SKM-1 (cell line): ENCODE data around the gene UBA3.

Source experiments
- DNase-seq: peaks from one replicate; lab custom pipeline; 2025; ENCODE audit not compliant: unreplicated experiment; lab: John Stamatoyannopoulos, UW

UBA3 gene

DNA sequence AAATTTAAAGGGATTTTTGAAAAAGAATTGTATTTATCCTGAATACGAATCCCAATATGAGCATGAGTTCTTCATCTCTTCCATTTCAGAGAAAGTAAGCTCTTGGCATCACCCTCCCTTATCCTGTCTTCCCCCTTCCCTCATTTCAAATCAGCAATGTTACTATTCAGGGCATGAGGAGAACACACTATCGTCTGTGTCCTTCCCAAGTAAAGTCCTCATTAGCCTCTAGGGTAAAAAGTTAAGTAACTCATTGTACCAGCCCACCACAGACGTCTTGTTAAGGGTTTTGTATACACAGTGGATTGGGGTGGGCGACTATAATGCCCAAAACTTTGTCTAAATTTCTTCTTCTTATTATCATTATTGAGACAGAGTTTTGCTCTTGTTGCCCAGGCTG lies 19.4 kb upstream of the UBA3 start:
- no peak for DNase-seq

DNA sequence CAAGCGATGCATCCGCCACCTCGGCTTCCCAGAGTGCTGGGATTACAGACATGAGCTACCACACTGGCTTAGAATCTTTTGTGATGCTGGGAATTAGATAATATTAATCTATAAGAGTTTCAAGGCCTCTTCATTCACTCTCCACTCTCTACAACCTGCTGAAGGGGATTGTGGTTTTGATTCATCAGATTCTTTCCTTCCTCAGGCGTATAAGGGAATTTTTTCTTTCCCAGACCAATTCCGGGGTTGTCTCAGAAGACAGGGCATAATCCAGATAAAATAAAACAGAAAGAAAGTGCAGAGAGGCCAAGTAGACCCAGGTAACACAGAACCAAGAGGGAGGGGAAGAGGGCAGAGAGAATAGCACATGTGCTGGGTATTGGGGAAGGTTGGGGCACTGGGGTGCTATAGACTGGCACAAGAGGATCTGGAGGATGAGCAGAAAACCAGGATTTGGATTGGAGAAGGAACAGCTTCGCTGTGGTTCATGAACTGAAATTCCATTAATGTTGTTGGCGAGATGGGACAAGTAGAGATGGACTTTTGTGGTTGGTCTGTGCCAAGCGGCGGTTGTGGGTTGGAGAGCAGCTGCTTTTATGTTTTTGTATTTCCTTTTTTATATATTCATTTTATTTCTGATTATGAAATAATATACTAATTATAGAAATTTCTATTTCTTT lies 17.4 kb upstream of the UBA3 start:
- DNase-seq: no peak

DNA sequence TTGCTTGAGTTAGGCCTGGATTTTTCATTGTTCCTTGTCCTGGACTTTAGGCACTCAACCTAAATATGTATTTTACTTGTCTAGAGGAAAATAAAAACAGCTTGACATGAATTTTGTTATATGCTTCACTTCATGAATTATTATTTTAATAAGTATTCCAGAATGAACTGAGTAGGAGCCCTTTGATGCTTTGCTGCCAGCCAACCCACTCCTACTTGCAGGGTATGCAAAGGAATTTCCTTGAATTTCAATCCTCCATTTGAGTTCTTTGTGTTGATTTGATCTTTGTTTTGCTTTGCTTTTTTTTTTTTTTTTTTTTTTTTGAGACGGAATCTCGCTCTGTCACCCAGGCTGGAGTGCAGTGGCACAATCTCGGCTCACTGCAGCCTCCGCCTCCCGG lies 16.1 kb upstream of the UBA3 start:
- no peak for DNase-seq

DNA sequence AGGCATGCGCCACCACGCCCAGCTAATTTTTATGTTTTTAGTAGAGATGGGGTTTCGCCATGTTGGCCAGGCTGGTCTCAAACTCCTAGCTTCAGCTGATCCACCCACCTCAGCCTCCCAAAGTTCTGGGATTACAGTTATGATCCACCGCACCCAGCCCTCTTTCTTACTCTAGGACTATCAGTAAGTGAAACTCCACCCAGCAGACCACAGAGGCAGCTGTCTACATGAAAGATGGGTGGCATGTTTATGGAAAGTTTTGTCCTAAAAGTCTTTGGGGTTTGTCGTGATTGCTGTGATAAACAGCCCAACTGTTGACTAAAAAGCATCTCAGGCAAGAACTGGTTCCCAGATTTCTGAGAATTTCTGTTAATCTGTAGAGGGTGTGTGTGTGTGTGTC lies 15.5 kb upstream of the UBA3 start:
- no peak for DNase-seq

DNA sequence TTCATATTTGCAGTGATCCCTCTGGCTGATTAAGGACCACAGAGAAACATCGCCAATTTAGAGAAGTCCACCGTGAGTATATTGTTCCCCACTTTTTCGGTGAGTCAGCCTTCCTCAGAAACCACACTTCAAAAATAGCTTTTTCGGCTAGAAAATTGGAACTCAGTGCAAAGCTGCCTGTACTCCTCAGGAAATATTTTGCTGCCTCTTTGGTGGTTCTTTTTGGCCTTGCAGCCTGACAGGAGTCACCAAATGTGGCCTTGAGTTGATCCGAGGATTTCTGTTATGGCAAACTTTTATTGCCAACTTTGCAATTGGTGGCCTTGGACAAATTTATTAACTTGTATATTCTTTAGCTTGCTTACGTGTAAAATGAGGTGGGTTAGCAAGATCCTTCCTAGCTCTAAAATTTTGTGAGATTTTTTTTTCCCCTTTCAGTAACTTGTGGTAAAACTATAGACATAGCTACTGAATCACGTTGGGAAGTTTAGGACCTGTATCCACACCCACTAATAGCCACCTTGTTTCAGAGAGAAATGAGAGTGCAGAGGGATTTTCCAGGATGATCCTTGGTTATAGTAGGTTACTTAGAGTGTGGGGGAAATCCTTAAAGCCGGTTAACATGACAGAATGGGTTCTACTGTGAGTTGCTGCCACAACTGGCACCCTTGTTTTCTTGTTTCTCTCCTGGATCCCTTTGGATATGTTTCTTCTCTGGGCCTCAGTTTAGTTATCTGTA lies 14.5 kb upstream of the UBA3 start:
- DNase-seq: peak; percentile 67

DNA sequence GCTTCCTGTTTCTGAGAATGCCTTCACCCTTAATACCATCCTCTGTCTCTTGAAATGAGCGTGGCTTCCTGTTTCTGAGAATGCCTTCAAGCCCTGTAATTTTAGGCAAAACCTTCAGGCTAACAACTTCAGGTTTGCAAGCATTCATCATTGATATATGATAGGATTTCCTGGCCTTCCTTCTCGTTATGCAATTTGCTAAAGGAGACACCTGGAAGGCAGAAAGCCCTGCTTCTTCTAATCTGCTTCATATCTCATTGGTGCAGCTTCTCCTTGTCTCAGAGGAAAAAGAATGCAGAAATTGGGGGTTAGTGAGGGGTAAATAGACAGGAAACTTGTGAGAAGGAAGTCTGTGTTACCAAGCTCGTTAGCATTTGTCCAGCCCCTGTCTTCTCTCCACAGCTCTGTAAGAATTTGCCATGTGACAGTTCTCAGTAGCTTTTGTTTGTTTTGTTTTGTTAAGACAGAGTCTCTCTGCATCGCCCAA lies 11.9 kb upstream of the UBA3 start:
- DNase-seq: peak; percentile 78

DNA sequence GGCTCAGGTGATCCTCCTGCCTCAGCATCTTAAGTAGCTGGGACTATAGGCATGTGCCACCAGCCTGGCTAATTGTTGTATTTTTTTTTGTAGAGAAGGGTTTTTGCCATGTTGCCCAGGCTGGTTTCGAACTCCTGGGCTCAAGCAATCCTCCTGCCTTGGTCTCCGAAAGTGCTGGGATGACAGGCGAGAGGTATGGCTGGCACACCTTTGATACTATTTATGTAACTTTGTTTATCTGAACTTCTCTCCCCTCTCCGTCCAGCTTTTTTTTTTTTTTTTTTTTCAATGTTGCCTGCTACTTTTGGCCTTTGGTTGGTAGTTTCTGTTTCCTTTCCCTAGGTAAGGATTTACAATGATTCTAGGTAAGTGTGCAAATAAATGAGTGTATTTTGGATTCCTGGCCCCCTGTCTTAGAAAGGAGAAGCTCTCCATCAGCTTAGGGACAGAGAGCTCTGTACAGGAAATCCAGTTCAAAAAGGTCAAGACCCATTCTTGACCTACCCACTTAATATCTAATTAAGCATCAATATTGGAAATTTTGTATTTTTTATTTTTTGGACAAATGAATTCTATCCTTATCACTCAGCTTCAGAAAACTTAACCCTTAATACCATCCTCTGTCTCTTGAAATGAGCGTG lies 11.3 kb upstream of the UBA3 start:
- no peak for DNase-seq

DNA sequence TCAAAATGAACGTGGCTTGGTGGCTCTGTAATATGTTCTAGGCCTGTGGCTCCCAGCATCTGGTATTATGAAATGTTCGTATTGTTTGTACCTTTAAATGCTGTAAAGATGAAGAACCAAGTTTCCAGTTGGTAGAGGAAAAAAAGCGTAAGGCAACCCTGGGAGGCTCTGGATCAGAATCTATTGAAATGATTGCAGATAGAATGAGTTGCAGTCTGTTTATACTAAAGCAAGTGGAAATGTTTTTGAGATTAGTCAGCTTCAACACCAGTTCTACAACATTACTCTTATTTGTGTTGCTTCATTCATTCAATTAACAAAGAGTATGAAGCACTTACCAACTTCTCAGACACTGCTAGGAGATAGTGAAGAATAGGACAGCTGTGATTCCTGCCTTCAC lies 9.9 kb upstream of the UBA3 start:
- DNase-seq: no peak

DNA sequence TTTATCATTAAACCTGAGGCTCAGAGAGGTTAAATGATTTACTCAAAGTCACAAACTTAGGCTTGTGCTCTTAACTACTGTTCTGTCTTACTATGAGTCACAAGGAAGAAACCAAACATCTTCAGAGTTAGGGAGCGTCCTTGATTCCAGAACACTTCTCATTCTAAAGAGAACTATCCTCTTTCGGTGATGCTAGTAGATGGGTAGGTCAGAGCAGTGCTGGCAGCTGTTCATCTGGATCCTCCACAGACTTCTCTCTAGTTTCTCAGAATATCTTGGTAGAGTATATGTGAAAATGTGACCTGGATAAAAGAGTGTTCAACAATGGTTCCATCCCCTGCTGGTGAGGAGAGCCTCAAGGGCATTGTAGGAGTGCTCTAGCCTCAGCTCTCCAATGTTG lies 7.9 kb upstream of the UBA3 start:
- DNase-seq: no peak

DNA sequence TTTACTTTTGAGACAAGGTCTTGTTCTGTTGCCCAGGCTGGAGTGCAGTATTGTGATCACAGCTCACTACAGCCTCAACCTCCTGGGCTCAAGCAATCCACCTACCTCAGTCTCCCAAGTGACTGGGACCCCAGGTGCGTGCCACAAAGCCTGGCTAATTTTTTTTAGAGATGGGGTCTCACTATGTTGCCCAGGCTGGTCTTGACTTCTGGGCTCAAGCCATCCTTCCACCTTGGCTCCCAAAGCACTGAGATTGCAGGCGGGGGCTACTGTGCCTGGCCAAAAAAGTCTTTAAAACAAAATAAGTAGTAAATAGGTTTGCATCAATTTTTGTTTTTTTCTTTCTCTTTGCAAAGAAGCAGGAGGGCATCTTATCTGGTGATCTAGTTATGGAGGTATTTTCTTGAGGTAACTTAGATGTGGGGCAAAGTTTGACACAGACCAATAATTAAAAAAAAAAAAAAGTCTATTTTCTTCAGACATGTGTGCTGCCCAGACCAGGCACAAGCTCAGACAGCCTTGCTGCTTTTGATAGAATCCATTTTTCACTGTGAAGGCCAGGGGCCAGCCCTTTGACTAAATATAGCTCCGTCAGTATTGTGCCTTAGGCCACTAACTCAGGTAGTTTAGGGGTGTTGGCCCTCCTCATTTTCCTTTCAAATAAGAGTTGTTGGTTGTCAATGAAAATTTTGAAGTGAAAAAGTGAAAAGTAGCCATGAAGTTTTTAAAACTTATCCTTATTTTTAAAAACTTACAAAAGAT lies 7.0 kb upstream of the UBA3 start:
- no peak for DNase-seq

DNA sequence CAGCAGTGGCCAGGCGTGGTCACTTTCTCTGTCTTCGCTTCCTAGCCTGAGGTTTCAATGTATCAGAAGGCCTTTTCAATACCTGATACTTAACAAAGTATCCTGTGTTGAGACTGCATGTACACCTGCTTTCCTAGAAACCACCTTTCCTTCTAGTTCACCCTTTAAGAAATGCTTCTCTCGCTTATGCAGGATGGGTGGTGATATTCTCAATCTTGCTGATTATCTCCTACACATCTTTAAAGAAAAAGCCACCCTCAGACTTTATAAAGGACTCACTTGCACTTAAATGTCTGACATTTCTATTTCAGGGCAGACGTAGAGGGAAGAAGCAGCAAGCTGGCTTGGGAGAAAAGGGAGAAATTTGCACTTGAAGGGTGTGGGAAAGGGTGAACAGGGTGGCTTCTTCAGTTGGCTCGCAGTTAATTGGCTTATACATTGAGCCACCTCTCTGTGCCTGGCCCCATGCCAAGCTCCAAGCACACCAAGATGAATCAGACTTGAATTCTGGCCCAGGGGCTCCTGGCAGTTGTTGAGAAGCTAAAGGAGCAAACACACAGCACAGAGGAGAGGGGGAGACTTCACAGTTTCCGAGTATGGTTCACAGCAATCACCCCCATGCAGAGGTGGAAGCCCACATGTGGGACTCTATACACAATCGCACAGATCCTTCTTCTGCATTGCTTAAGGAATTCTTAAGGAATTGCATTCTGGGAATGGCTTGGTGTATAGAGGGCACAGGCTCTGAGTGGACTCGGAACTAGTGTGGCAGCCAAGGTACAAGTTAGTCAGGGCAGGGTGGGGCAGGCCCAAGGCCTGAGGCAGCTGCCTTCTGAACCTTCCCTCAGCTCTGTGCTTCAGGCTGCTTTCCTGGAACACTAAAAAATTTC lies 5.9 kb upstream of the UBA3 start:
- DNase-seq: peak; percentile 25

DNA sequence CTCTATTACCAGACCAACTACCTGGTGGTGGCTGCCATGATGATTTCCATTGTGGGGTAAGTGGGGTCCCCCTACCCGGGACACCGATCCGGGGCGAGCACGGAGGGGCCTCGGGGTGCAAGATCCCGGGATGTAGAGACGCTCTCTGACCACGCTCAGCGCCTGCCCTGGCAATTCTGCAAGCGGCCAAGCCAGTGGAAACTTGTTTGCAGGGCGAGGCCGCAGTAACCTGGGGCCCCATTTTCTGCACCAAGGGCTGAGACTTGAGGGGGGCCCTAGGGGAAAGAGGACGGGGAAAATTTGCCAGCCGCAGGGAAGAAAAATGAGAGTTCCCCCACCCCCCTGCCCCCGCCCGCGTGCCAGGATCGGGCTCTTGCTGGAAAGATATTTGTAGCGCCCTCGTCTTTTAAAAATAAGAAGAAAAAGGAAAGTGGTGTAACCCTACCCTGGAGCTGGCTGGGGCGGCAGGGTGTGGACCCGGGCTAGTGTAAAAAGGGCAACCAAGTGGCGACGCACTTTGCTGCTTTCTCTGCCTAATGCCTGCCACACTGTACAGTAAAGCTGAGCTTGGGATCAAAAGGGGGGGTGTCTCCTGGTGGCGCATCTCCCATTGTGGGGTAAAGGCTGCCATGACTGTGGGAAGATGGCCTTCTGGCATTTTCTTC lies 5.1 kb upstream of the UBA3 start:
- no peak for DNase-seq

DNA sequence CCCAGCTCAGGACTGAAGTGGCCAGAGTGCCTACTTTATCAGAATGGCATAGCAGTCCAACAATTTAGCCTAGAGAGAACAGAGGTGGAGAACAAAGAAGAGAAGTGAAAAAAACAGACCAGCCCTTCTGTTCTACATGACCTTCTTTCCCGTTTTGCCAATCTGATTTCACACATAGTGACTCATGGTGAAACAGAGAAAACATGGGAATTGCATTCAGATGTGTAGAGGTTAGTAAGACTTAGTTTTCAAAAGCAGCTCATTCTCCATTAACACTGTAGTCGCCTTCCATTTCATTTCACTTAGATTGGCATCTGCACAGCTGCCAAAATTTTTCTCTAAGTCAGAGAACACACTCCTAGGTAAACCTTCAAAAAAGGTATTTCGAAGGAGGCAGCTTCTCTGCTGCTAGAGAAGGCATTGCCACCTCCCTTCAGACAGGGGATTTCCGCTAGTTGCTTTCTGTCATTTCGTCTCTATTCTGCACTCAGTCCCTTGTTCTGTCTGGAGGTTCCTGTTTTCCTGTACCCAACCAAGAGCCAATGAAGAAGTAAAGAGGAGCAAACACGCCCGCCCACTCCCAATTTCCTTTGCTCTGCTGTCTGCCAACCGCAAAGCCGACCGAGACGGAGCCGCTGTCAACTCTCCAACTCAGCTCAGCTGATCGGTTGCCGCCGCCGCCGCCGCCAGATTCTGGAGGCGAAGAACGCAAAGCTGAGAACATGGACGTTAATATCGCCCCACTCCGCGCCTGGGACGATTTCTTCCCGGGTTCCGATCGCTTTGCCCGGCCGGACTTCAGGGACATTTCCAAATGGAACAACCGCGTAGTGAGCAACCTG lies 4.4 kb upstream of the UBA3 start, which contains the start of gene ARL6IP5:
Gene ARL6IP5, plus strand, starts transcription at position 612 of the 842 bp plus-strand sequence. Its CDS starts 111 bp downstream, at position 723.
- DNase-seq: peak; percentile 99

DNA sequence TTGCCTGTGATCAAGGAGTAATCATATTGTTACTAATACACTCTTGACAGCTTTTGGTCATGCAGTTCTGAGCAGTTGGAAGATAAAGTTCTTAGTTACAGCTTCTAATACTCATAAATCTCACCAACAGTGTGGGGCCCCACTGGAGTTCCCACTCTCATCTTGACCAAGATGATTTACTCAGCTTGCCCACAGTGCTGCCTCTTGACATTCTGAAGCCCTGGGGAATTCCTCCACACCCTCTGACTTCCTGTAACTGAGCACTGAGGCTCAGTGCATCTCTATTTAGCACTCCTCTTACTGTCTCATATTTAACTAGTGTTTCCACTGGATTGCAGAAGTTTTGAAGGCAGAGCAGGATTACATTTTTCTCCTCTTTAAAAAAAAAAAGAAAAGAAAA lies 2.6 kb upstream of the UBA3 start:
- DNase-seq: peak; percentile 50

DNA sequence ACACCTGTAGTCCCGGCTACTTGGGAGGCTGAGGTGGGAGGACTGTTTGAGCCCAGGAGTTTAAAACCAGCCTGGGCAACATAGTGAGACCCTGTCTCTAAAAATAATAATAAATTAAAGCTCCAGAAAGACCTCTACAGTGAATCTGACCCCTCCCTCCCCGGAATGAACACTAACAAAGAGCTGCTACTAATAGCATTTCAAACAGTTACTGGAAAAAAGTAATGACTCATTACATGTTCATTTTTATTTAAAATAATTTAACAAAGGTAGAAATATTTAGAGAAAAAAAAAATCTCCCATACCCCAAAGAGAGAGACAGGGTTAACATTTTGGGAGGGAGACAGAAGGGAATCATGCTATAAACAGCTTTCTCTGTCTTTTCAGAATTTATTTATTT lies 2.2 kb upstream of the UBA3 start:
- no peak for DNase-seq

DNA sequence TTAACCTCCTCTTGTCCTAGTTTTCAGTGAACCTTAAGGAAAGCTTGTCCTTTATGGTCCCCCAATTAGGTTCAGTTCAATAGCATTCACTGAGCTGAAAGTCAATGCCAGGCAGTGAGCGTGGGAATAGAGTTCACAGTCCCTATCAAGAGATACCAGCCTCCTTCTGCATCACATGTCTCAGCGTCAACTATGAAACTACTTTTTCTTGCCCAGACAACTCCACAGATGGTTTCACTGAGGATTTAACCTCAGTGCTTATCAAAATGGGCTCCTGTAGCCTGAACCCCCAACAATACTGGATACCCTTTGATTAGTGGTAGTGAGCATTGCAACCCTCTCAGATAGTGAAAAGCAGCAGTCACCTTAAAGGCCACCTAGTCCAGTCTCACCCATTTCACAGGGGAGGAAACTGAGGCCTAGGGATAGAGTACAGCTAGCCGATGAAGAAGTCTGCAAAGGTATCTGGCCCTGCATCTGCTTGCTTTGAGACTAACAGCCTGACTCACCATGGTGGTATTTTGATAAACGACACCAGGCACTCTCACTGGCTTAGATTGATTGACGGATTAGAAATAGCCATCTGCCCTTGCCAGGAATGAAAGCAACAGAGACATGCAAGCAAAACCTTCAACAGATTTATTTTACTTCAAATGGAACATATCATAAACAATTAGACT lies 1.6 kb upstream of the UBA3 start:
- no peak for DNase-seq

DNA sequence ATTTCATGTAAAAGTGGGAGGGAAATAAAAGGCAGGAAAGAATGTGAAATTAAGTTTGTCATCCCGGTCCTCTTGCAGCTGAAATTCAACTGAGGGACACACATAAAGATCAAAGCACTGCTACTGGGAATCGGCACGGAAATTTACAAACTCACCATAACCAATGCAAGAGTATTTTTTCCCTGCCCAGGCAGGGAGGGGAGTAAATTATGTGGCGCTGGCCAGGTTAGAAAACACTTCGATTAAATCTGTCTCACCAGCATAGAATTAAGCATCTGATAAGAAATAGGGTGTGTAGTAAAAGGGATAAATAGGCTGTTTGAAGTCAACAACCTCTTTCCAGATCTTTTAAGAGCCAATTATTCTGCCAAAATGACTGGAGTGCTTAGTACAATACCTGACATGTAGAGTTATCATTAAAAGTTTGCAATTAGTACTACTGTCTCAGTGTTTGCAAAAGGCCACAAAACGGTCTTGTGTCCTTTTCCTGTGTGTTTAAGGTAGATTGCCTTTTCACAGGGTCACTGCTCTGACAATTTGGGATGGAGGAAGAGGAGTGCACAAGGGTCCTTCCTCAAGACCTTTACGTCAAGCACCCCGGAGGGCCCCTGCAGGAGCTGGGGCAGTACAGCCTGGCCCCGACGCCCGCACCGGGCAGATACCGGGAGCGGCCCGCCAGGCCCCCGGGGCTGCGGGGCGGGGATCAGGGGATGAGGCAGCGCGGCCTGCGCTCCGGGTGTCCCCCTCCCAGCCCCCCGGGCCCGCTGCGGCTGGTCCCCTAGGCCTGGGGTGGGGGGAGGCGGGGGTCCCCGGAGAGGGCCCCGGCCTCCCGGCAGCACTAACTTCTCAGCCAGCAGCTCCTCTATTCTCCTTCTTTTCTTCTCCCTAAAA lies 651 bp downstream of the UBA3 start:
- no peak for DNase-seq
